Tibial artery (tissue), 4 donors: ENCODE measurements around the gene POU3F1.

Experiments used
- DNase-seq, 2 donors: peaks; one replicate each; pipeline ENCODE4 v3.0.0-alpha.2; 2019
- H3K27ac ChIP-seq, 2 donors: fragments of 200-600 bp; sonication (generic) in 1 of 2; 1 replicate in 1 of 2; 2 replicates in 1 of 2; pipeline ENCODE4 v1.5.1; 2018 to 2019; ENCODE audit warnings: mild to moderate bottlenecking in 1 of 2
- H3K27me3 ChIP-seq, 2 donors: fragments of 200-600 bp; sonication (generic) in 1 of 2; one replicate each; pipeline versions ENCODE4 v1.5.1 to v1.6.0; 2016 to 2019
- H3K36me3 ChIP-seq, 3 donors: fragments of 200-600 bp; sonication (generic) in 2 of 3; one replicate each; pipeline ENCODE4 v1.5.1; 2016 to 2019; ENCODE audit warnings: mild to moderate bottlenecking in 2 of 3
- H3K4me1 ChIP-seq, 4 donors: fragments of 200-600 bp; sonication (generic) in 2 of 4; 1 replicate in 3 of 4; 2 replicates in 1 of 4; pipeline ENCODE4 v1.5.1; 2016 to 2019
- H3K4me3 ChIP-seq, 2 donors: fragments of 200-600 bp; sonication (generic) in 1 of 2; 1 replicate in 1 of 2; 2 replicates in 1 of 2; pipeline ENCODE4 v1.5.1; 2018 to 2019; ENCODE audit warnings: mild to moderate bottlenecking in 2 of 2
- H3K9me3 ChIP-seq, 3 donors: fragments of 200-600 bp; sonication (generic) in 1 of 3; one replicate each; pipeline ENCODE4 v1.5.1; 2016 to 2019
- CTCF ChIP-seq, 2 experiments: fragments of 200-600 bp in 1 of 2; fragments of 450-650 bp in 1 of 2; IDR thresholded peaks; one replicate each; pipeline ENCODE4 v1.5.1; 2017 to 2019; ENCODE audit warnings: antibody characterized with exemption in 2 of 2, mild to moderate bottlenecking in 1 of 2, moderate library complexity in 1 of 2
- intact Hi-C: fragments of 100-400 bp; cut with DNase I; formaldehyde crosslinking; loops from one replicate; pipeline ENCODE4 v1.15.0; 2023; ENCODE audit warnings: low total_unique reads

Gene POU3F1

GRCh38 chr1:38052750-38053415, 6.3 kb upstream of the POU3F1 start:
- no peak for DNase-seq
- Histone ChIP-seq H3K27ac (no peak overlapping the region), H3K27me3 (peaks cover 0 to 13% of the 10 kb centered on the region in 2 donors), H3K4me3 (no peak overlapping the region), H3K4me1 (peaks cover 0 to 5% (median 2%) of the 10 kb centered on the region in 4 donors), H3K9me3 (no peaks in the 10 kb centered on the region), H3K36me3 (no peaks in the 10 kb centered on the region)
- TF ChIP-seq CTCF (IDR thresholded peaks at IDR 0.05): no peak
- intact Hi-C loops: loop anchor here (10.0 kb wide), 1 partner anchor 82 kb away; no protein-coding TSS in a partner anchor

GRCh38 chr1:38051079-38051543, 4.5 kb upstream of the POU3F1 start:
- Histone ChIP-seq H3K4me1 (peaks cover 0 to 18% (median 10%) of the 10 kb centered on the region in 4 donors), H3K4me3 (no peak overlapping the region), H3K36me3 (no peaks in the 10 kb centered on the region), H3K27me3 (peaks cover 0 to 13% of the 10 kb centered on the region in 2 donors), H3K9me3 (no peaks in the 10 kb centered on the region), H3K27ac (no peak overlapping the region)
- no peak for TF ChIP-seq CTCF (IDR thresholded peaks at IDR 0.05)
- no peak for DNase-seq
- intact Hi-C loops: loop anchor here (10.0 kb wide), 1 partner anchor 84 kb away; no protein-coding TSS in a partner anchor

DNA sequence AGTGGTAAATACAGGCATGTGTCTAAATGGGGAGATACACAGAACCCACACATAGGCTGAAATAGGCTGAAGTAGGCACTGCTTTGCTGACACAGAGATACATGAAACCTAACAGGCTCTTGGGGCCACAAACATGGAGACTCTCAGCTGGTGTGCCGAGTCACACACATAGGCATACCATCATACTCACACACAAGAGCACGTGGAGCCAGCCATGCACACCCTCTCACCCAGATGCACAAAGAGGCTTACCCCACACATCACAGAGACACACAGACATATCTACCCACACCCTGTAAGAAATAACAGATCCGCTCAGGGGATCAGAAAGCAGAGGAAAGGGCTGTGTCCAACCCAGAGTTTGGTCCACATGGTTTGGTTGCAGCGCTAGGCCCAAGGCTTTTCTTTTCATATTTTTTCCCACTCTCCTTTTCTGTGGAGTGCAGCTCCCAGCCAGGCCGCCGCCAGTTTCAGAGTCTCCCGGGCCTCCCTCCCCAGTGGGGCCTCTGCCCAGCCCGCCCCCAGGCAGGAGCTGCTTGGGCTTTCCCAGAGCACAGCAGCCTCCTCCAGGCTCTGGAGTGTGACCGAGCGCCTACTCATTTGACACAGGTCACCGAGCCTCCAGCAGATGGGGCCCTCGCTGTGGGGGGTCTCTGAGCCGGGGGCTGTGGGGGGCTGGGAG, 3.9 kb upstream of the POU3F1 start:
- Histone ChIP-seq H3K36me3 (no peaks in the 10 kb centered on the region), H3K4me3 (no peak overlapping the region), H3K9me3 (no peaks in the 10 kb centered on the region), H3K4me1 (peaks cover 0 to 24% (median 14%) of the 10 kb centered on the region in 4 donors), H3K27ac (no peak overlapping the region), H3K27me3 (peaks cover 0 to 17% of the 10 kb centered on the region in 2 donors)
- no peak for TF ChIP-seq CTCF (IDR thresholded peaks at IDR 0.05)
- DNase-seq: no peak
- intact Hi-C loops: loop anchor here (10.0 kb wide), 1 partner anchor 84 kb away; no protein-coding TSS in a partner anchor

DNA sequence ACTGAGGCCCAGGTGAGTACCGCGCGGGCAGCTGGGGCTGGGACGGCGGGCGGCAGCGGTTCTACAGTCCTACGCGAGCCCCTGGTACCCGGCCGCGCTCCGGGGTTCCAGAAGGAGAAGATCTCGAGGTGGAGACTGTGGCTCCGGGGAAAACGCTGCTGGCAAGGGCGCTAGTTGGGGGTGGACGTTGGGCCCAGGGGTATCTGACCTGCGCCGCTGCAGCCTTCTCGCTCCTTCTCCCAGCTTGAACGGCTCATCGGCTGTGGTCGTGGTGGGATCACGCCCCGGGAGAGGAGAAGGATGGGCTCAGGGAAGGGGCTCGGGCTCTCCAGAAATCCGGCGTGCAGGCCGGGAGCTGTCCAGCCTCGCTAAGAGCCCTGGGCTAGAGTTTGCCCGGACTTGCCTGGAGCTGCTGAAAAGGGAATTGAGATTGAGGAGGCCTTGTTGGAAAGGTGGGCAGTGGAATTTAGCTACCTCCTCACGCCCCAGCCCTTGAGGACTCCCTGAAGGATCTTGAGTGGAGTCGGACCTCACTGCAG, 1.1 kb upstream of the POU3F1 start:
- DNase-seq: no peak
- intact Hi-C loops: no loop called here
- peaks cover 0 to 38% (median 26%) of the 10 kb centered on the region in 4 donors for H3K4me1 ChIP-seq
- H3K4me3 ChIP-seq: peak overlapping the region; percentile 58 to 62
- H3K27me3 ChIP-seq: peaks cover 9 to 32% of the 10 kb centered on the region in 2 donors
- H3K36me3 ChIP-seq: no peaks in the 10 kb centered on the region
- peak overlapping the region; percentile 50 to 54 for H3K27ac ChIP-seq
- TF ChIP-seq CTCF (IDR thresholded peaks at IDR 0.05): no peak
- no peaks in the 10 kb centered on the region for H3K9me3 ChIP-seq

GRCh38 chr1:38046884-38047602, 450 bp upstream of the POU3F1 start:
- no peaks in the 10 kb centered on the region for H3K9me3 ChIP-seq

More at GRCh38 chr1:38046884-38047602, 450 bp upstream of the POU3F1 start:
- DNase-seq: peak; percentile 84 to 90
- no peaks in the 10 kb centered on the region for H3K36me3 ChIP-seq
- peak overlapping the region; percentile 58 to 62 for H3K4me3 ChIP-seq
- intact Hi-C loops: no loop called here
- TF ChIP-seq CTCF (IDR thresholded peaks at IDR 0.05): no peak
- peaks cover 10 to 39% of the 10 kb centered on the region in 2 donors for H3K27me3 ChIP-seq
- peak overlapping the region; percentile 50 to 54 for H3K27ac ChIP-seq
- peaks cover 0 to 38% (median 26%) of the 10 kb centered on the region in 4 donors for H3K4me1 ChIP-seq
